ENCODE results near the gene KLHDC4. TPM values are rescaled to one million over a fixed set of nuclear protein-coding genes. Genes with fewer than 3 reads are reported as not detected.

KLHDC4 gene
- total and polyA plus RNA-seq, 2 experiments from 2014 or later, result 23.0 to 41.1 TPM

- Mint-ChIP-seq H3K27ac (no peak overlapping the region), H3K4me3 (no peak overlapping the region), H3K36me3 (ENCODE audit: low read depth) (no peaks in the 10 kb centered on the region), H3K27me3 (ENCODE audit: insufficient read depth, low read depth, poor library complexity) (peaks cover 6% of the 10 kb centered on the region), H3K9me3 (no peaks in the 10 kb centered on the region), H3K4me1 (no peaks in the 10 kb centered on the region; the same call in 2 of the 3 replicates)
- no peak for TF ChIP-seq REST (IDR thresholded peaks at IDR 0.05; ENCODE audit: unreplicated experiment)
- no peak for TF ChIP-seq ZNF114 (CRISPR knock-in tag; IDR thresholded peaks at IDR 0.05)
- Histone ChIP-seq H3K4me3 (no peak overlapping the region), H3K9me2 (ENCODE audit: insufficient read depth) (no peaks in the 10 kb centered on the region), H3K27me3 (ENCODE audit: insufficient read depth) (no peaks in the 10 kb centered on the region), H3K36me3 (ENCODE audit: insufficient read depth) (no peaks in the 10 kb centered on the region), H3K27ac (ENCODE audit: low read depth) (no peak overlapping the region), H3K79me2 (replicated peaks; ENCODE audit: insufficient read depth) (no peaks in the 10 kb centered on the region), H3F3A (replicated peaks; ENCODE audit: low read depth) (no peaks in the 10 kb centered on the region), H3K4me1 (ENCODE audit: insufficient read depth) (no peaks in the 10 kb centered on the region), H2AFZ (no peak overlapping the region), H3K4me2 (no peak overlapping the region), H4K20me1 (replicated peaks; ENCODE audit: insufficient read depth) (no peaks in the 10 kb centered on the region)
- no peak for DNase-seq (ENCODE audit: low spot score)
- no peak for ATAC-seq
These were observed 26.4 kb upstream of the KLHDC4 start for GRCh38 chr16:87792205-87792565.

GRCh38 chr16:87791295-87792204 is 25.8 kb upstream of the KLHDC4 start:
- no peak overlapping the region for H3K4me3 Mint-ChIP-seq
- no peak overlapping the region for H3K27ac ChIP-seq (ENCODE audit: low read depth)
- no peak overlapping the region; the same call in 1 of the 2 replicates for H2AFZ ChIP-seq
- peak; percentile 38; the same call in 2 of the 3 replicates for ATAC-seq
- no peaks in the 10 kb centered on the region for H3K9me3 Mint-ChIP-seq
- H4K20me1 ChIP-seq (replicated peaks; ENCODE audit: insufficient read depth), result no peaks in the 10 kb centered on the region
- H3K36me3 ChIP-seq (ENCODE audit: insufficient read depth), result no peaks in the 10 kb centered on the region
- no peaks in the 10 kb centered on the region; the same call in 2 of the 3 replicates for H3K4me1 Mint-ChIP-seq
- H3K27me3 Mint-ChIP-seq (ENCODE audit: insufficient read depth, low read depth, poor library complexity), result peaks cover 6% of the 10 kb centered on the region
- H3F3A ChIP-seq (replicated peaks; ENCODE audit: low read depth), result no peaks in the 10 kb centered on the region
- no peak overlapping the region for H3K4me3 ChIP-seq
- H3K9me2 ChIP-seq (ENCODE audit: insufficient read depth), result no peaks in the 10 kb centered on the region
- no peaks in the 10 kb centered on the region for H3K4me1 ChIP-seq (ENCODE audit: insufficient read depth)
- no peak overlapping the region for H3K4me2 ChIP-seq
- H3K36me3 Mint-ChIP-seq (ENCODE audit: low read depth), result no peaks in the 10 kb centered on the region
- no peaks in the 10 kb centered on the region for H3K79me2 ChIP-seq (replicated peaks; ENCODE audit: insufficient read depth)
- TF ChIP-seq JUNB (IDR thresholded peaks at IDR 0.05; ENCODE audit: unreplicated experiment), result no peak
- TF ChIP-seq CREB1 (CRISPR knock-in tag; IDR thresholded peaks at IDR 0.05; ENCODE audit: low read depth), result no peak
- TF ChIP-seq ZNF331 (CRISPR knock-in tag; IDR thresholded peaks at IDR 0.05; ENCODE audit: low read depth), result no peak
- TF ChIP-seq NANOG (IDR thresholded peaks at IDR 0.05; ENCODE audit: borderline replicate concordance), result no peak
- no peak for TF ChIP-seq REST (IDR thresholded peaks at IDR 0.05; ENCODE audit: unreplicated experiment)
- no peak for TF ChIP-seq EZH2phosphoT487 (IDR thresholded peaks at IDR 0.05; ENCODE audit: unreplicated experiment)
- TF ChIP-seq ETS1 (IDR thresholded peaks at IDR 0.05), result no peak
- TF ChIP-seq EZH2 (IDR thresholded peaks at IDR 0.05; ENCODE audit: low read depth, unreplicated experiment), result no peak
- no peak for TF ChIP-seq STAT1 (IDR thresholded peaks at IDR 0.05; ENCODE audit: unreplicated experiment)
- H3K27me3 ChIP-seq (ENCODE audit: insufficient read depth), result no peaks in the 10 kb centered on the region
- DNase-seq (ENCODE audit: low spot score), result no peak
- H3K27ac Mint-ChIP-seq, result no peak overlapping the region

Measured in GM23338 (cell line).